Cardiac fibroblast (primary cell): ENCODE measurements around the gene DAPL1.

Experiments used
- DNase-seq, 2 donors: peaks; one replicate each; pipeline versions ENCODE4 v3.0.0 to v3.0.0-alpha.2; 2010; ENCODE audit warnings: low read depth in 2 of 2
- H3K4me3 ChIP-seq, 2 donors: replicated peaks in 1 of 2; 1 replicate in 1 of 2; 2 replicates in 1 of 2; pipeline ENCODE4 v1.5.1; 2011; ENCODE audit warnings: low read depth in 2 of 2, low read length in 2 of 2, mild to moderate bottlenecking in 2 of 2, moderate library complexity in 1 of 2
- CTCF ChIP-seq: IDR thresholded peaks from one replicate; pipeline ENCODE4 v1.5.1; 2011; ENCODE audit warnings: low read depth, mild to moderate bottlenecking, low read length, inconsistent platforms

DAPL1 gene

GRCh38 chr2:158828378-158829164 is 33.5 kb downstream of the DAPL1 start:
- peak; percentile 57 to 67 for DNase-seq
- no peak overlapping the region for H3K4me3 ChIP-seq
- TF ChIP-seq CTCF: no peak

- TF ChIP-seq CTCF: no peak
- no peak for DNase-seq
These were observed 34.0 kb downstream of the DAPL1 start for GRCh38 chr2:158829167-158829566.

GRCh38 chr2:158830201-158830600 is 35.1 kb downstream of the DAPL1 start:
- no peak for DNase-seq
- H3K4me3 ChIP-seq: no peak overlapping the region
- TF ChIP-seq CTCF: no peak

More at GRCh38 chr2:158829167-158829566, 34.0 kb downstream of the DAPL1 start:
- H3K4me3 ChIP-seq: no peak overlapping the region

DNA sequence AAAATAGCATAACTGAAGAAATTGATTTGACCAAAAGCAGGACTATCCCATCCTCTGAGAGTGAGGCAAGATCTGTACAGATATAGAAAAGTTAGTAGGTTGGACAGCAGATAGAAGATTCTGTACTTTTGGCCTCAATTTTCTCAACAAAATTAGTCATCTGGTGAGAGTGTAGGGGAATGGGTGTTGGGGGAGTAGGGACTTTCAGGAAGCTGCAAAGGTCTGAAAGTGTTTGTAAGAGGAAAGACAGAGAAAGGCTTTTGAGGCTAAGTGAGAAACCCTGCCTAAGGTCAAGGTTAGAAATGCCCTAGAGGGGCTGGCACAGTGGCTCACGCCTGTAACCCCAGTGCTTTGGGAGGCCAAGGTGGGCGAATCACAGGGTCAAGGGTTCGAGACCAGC is 40.3 kb downstream of the DAPL1 start:
- H3K4me3 ChIP-seq: no peak overlapping the region
- DNase-seq: no peak
- TF ChIP-seq CTCF: no peak

DNA sequence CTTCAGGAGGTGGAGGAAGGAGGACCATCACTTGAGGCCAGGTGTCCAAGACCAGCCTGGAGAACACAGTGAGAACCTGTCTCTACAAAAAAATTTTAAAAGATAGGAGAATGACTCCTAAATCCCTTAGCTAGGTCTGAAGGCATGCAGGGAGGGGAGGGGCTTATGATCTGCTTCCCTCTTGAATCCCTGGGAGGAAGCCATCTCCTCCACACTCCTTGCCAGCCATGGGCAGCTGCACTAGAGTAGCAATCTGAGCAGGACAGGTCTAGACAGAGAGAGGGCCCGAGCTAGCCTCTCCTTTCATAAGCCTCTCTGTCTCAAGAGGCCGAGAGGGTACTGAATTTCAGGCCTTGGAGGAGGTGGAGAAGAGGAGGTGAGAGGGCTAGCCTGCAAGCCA is 42.5 kb downstream of the DAPL1 start:
- no peak for DNase-seq
- TF ChIP-seq CTCF: no peak
- no peak overlapping the region for H3K4me3 ChIP-seq

GRCh38 chr2:158841850-158842249 is 46.7 kb downstream of the DAPL1 start:
- DNase-seq: peak; percentile 54 to 88
- H3K4me3 ChIP-seq: no peak overlapping the region
- no peak for TF ChIP-seq CTCF

GRCh38 chr2:158845444-158845843 is 50.3 kb downstream of the DAPL1 start:
- TF ChIP-seq CTCF: no peak
- no peak for DNase-seq
- no peak overlapping the region for H3K4me3 ChIP-seq
